ENCODE data around the gene RHOT2. TPM values are rescaled to one million over a fixed set of nuclear protein-coding genes. Genes with fewer than 3 reads are reported as not detected.

Gene RHOT2
- total and polyA plus RNA-seq, 9 of the 15 experiments (the other 6 are each of a cell fraction or from before 2014, with no cell fraction given): 5.0 to 373 (median 112) TPM

GRCh38 chr16:720990-721764, 53.2 kb downstream of the RHOT2 start, which contains the start of gene ANTKMT (continued):
- TF ChIP-seq ZNF324 (CRISPR knock-in tag; IDR thresholded peaks at IDR 0.05) (no peak), CHAMP1 (IDR thresholded peaks at IDR 0.05) (no peak), MTA1 (IDR thresholded peaks at IDR 0.05; ENCODE audit: borderline replicate concordance) (no peak), GABPA (tag; conservative IDR thresholded peaks at IDR 0.05; ENCODE audit: low read depth) (peak; percentile 99), NCOA1 (IDR thresholded peaks at IDR 0.05; ENCODE audit: low read depth) (no peak; the same call in 1 of the 2 replicates), ZBTB8A (IDR thresholded peaks at IDR 0.05; ENCODE audit: partially characterized antibody) (no peak), ZNF561 (CRISPR knock-in tag; conservative IDR thresholded peaks at IDR 0.05) (no peak), PTRF (tag; IDR thresholded peaks at IDR 0.05) (no peak), FUS (optimal IDR thresholded peaks at IDR 0.05; ENCODE audit: low read depth, low read length) (no peak), HOXB6 (CRISPR knock-in tag; IDR thresholded peaks at IDR 0.05; ENCODE audit: borderline replicate concordance) (no peak), TOE1 (IDR thresholded peaks at IDR 0.05; ENCODE audit: borderline replicate concordance) (no peak), TOE1 (CRISPR knock-in tag; IDR thresholded peaks at IDR 0.05; ENCODE audit: borderline replicate concordance, low read depth) (peak; percentile 96; the same call in 1 of the 2 replicates), CREM (IDR thresholded peaks at IDR 0.05; ENCODE audit: low read depth) (peak; percentile 64), ARHGAP35 (IDR thresholded peaks at IDR 0.05; ENCODE audit: partially characterized antibody) (no peak), MAFF (IDR thresholded peaks at IDR 0.05; ENCODE audit: low read length) (no peak), CUX1 (CRISPR knock-in tag; IDR thresholded peaks at IDR 0.05) (no peak), ZBED1 (IDR thresholded peaks at IDR 0.05) (no peak), CXXC5 (CRISPR knock-in tag; IDR thresholded peaks at IDR 0.05) (peak; percentile 92), NEUROD1 (IDR thresholded peaks at IDR 0.05; ENCODE audit: borderline replicate concordance, low read depth, low read length, partially characterized antibody) (no peak)

Data from K562 (cell line).